Stimulated activated CD8-positive, alpha-beta memory T cell treated with anti-CD3 and anti-CD28 coated beads, Interleukin-2, amount 100 ng/mL, for 1 hour (primary cell): ENCODE data around the gene SCUBE1.

Experiments
- DNase-seq, 2 donors: peaks; one replicate each; pipeline ENCODE4 v3.0.0-alpha.2; 2020; ENCODE audit warnings: low read depth in 2 of 2

SCUBE1 gene

GRCh38 chr22:43236411-43237166 lies 106.6 kb downstream of the SCUBE1 start:
- no peak for DNase-seq

DNA sequence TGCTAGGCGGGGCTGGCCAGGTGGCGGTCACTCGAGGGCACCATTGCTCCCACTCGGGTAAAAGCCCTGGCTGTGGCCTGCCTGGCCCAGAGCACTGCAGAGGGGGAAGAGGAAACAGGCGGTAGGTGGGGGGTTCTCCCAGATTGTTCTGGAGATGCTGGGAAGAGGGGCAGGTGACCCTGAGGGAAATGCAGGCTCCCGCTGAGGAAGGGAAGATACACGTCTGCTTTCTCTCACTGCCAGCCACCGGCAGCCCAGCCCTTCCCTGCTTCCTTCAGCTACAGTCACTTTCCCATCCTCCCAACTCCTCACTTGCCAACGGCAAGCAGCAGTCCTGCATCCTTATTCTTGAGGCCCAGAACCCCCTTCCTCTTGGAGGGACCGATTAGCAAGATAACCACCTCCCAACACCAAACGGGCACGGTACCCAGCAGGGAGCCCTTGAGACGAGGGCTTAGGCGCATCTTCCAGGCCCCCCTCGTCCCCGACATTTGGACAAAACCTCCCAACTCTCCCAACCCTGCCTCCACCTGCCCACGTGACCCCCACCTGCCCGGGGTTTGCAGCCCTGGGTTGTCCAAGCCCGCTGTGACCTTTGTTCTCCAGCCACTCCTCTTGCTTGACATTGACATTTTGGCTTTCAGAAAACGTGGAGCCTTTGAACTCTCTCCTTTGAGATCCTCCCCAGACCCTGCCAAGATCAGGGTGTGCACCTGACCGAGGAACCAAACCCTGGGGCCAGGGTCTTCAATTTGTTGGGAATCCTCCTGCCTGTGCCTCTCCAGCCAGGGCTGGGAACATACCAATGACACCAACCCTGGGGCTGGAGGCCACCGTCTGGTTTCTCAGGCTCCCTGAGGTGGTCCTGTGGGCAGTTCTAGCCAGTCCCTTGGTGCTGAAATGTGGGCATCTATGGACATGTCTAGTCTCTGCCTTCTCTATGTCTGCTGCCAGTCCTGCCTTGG lies 107.4 kb downstream of the SCUBE1 start:
- no peak for DNase-seq

DNA sequence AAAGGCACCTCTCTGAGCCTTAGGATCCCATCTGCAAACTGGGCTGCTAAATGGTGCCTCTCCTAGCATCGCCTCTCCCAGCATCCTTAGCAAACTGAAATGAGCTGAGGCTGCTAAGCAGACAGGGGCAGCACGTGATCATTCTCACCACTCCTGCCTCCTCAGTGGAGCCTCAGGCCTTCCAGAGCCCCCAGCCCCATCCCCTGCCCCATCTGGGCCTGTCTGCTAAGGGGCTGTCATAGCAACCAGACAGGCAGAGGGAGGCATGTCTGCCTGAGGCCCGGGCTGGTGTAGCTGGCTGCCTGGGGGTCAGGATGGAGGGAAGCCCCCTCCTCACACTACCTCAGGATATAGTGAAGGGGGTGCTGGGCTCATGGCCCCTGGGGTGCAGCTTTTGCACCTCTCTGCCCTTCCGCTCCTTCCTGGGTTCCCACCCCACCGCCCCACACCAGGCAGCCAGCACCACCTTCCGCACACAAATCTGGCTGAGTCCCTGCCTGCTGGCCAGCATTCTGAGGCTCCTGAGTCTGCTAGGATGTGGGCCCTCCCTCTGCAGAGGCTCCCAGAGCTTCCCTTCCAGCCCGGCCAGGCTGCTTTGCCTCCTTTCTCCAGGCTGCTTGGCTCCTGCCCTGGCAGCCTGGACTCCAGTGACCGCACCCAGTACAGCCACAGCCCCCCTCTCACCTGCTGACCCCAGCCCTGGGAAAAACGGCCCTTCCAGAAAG lies 108.7 kb downstream of the SCUBE1 start:
- DNase-seq = no peak

DNA sequence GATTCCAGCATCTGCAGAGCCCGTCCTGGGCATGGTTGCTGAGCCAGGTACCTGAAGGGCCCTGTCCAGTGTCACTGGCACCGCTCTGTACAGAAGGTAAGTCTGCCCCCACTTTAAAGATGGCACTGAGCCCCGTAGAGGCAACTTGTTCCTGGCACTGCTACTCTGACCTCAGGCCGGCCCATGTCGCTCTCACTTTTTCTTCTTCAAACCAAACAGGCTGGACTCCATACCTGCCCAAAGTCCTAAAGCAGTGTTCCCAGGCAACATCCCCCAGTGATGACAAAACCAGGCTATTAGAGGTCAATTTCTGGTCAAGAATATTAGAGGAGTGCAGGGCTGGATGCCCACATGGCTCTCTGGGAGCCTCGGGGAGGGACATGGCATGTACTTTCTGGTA lies 109.6 kb downstream of the SCUBE1 start:
- DNase-seq = no peak

GRCh38 chr22:43232445-43232844 lies 110.7 kb downstream of the SCUBE1 start:
- no peak for DNase-seq

GRCh38 chr22:43231724-43232034 lies 111.5 kb downstream of the SCUBE1 start:
- DNase-seq = no peak

- DNase-seq = peak; percentile 33 to 44
Observed at GRCh38 chr22:43230971-43231723, 112.0 kb downstream of the SCUBE1 start.

GRCh38 chr22:43230571-43230970 lies 112.6 kb downstream of the SCUBE1 start:
- DNase-seq = no peak

DNA sequence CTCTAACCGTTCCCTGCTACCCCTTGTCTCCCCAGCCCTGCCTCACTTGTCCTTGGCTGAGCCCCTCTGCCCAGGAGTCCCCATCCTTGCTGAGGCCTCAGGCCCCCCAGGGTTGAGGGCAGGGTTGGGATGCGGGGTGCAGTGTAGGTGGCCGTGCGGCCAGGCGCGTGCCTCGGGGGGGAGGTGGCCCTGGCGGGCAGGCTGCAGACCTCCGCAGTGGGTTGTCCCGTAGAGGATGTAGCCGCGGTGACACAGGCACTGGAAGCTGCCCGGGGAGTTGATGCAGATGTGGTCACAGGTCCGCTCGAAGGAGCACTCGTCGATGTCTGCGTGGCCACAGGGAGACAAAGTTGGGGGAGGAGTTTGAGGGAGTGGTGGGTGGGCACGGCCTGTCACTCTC lies 114.3 kb downstream of the SCUBE1 start:
- no peak for DNase-seq

GRCh38 chr22:43228330-43228729 lies 114.8 kb downstream of the SCUBE1 start:
- no peak for DNase-seq

DNA sequence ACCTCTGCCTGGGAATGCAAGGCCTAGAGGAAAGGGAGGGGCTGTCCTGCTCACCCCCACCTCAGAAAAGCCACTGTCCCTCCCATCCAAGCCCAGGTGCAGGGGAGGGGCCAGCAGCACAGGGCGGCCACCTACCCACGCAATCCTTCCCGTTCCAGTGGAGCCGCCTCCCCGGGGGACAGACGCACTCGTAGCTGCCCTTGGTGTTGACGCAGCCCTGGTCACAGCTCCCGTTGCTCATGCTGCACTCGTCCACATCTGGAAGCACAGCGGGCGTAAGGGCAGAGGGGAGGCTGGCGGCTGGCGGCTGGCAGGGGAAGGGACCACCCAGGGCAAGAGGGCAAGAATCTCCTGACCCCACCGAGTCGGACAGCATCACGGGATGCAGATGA lies 115.9 kb downstream of the SCUBE1 start:
- DNase-seq = no peak

DNA sequence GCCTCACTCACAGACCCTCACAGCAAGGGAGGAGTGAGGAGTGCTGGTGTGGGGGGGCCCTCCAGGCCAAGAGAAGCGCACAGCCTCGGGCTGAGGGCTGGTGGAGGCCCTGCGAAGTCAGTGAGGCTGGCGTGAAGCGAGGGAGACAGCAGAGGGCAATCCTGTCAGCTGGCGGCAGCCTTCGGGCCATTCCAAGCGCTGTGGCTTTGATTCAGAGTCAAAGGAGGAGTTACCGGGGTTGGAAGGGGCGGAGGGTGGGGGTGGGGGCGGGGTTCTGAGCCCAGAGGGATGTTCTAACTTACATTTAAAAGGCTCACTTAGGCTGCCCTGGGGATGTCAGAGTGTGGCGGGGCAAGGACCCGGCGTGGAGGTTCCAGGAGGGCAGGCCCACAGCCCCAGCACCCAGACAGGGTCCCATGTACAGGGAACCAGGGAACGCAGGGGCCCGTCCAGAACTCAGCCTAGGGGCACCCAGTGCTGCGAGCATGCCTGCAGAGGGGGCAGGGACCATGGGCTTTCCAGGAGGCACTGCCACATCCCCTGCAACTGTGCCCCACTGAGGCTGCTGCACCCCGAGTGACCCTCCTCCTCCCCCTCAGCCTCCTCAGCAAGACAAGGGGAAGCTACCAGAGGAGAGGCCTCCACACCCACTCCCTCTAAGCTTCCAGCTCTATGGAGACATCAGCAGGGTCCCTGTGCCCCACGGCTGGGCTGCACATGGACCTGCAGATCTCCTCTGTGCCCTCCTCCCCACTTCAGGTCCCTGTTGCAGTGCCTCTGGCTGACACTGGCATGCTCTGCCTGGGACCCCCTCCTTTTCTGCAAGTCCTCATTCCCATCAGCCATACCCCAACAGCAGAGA lies 116.6 kb downstream of the SCUBE1 start:
- DNase-seq = no peak

DNA sequence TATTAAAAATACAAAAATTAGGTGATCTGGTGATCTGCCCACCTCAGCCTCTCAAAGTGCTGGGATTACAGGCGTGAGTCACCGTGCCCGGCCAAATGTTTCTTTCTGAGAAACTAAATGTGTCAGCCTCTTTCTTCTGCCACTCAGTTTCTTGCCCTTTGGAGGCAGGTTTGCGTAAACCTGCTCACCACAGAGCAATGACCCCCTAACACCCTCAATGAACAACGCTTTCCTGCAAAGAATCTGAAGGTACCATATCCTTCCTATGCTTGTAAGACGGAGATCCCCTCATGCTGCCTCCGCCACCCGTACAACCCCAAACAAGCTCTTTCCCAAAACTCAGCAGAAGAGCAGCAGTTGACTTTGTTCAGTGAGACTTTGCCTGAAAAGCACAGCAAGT lies 117.6 kb downstream of the SCUBE1 start:
- DNase-seq = no peak

DNA sequence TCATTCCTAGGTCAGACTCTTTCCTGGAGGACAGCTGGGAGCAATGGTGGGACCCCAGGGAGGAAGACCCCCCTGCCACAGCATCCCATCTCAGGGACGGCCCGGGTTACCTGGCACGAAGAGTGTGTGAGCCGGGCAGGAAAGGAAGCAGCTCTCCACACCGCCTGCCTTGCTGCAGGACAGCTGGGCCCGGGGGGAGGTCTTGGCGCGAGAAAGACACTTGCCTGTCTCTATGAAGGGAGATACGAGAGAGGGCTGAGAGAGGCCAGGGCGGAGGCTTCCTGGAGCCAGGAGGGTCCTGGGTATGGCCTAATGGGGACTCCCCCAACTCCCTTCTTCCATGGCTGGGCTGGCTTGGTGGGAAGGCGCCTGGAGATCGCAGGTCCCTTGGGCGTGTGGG lies 120.2 kb downstream of the SCUBE1 start:
- DNase-seq = no peak

- DNase-seq = no peak
Observed at GRCh38 chr22:43222262-43222661, 120.9 kb downstream of the SCUBE1 start.

- no peak for DNase-seq
Observed at GRCh38 chr22:43220625-43221380, 122.4 kb downstream of the SCUBE1 start.

DNA sequence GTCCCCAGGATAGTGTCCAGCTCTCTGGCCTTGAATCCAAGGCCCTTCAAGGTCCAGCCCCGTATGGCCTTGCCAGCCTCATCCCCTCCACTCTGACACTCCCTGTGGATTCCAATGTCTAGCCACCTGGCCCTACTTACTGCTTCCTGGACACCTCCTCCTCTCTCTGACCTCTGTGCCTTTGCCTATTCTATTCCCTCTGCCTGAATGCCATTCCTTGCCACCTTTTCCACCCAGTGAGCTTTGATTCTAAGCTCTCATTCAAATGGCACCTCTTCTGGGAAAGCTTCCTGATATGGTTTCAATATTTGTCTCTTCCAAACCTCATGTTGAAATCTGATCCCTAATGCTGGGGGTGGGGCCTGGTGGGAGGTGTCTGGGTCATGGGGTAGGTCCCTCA lies 124.4 kb downstream of the SCUBE1 start:
- no peak for DNase-seq

- DNase-seq = no peak
Observed at GRCh38 chr22:43217285-43218030, 125.7 kb downstream of the SCUBE1 start.

DNA sequence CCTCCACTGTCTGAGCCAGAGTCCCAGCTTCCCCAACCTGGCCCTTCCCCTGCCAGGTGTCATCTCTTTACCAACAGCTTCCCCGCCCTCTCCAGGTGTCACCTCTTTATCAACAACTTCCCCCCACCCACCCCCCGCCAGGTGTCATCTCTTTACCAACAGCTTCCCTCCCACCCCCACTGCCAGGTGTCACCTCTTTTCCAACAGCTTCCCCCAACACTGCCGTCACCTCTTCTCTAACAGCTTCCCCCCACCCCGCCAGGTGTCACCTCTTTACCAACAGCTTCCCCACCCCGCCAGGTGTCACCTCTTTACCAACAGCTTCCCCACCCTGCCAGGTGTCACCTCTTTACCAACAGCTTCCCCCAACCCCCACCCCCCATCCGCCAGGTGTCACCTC lies 126.4 kb downstream of the SCUBE1 start:
- no peak for DNase-seq
